SK-N-MC (cell line): ENCODE data around the gene MEPE.

ENCODE experiments used
- DNase-seq: peaks from one replicate; pipeline ENCODE4 v3.0.0-alpha.2; 2011; ENCODE audit warnings: low read depth, low spot score
- H3K27ac ChIP-seq: fragments of 200-600 bp; sonication (generic); 2 replicates; pipeline ENCODE4 v1.5.1; 2016; ENCODE audit warnings: mixed run types
- H3K36me3 ChIP-seq: fragments of 200-600 bp; sonication (generic); 2 replicates; pipeline ENCODE4 v1.6.1; 2017; ENCODE audit warnings: antibody characterized with exemption, low read length, mixed read lengths; ENCODE audit not compliant: insufficient read depth
- H3K4me3 ChIP-seq: fragments of 200-600 bp; sonication (generic); 2 replicates; pipeline ENCODE4 v1.5.1; 2016
- H3K9ac ChIP-seq: fragments of 200-600 bp; sonication (generic); 2 replicates; pipeline ENCODE4 v1.8.0; 2017; ENCODE audit warnings: mixed run types, mixed read lengths; ENCODE audit not compliant: insufficient read length
- H3K9me3 ChIP-seq: fragments of 200-600 bp; sonication (generic); 2 replicates; pipeline ENCODE4 v1.6.1; 2017; ENCODE audit warnings: low read depth, mild to moderate bottlenecking, antibody characterized with exemption, low read length, moderate library complexity, mixed read lengths
- EZH2 ChIP-seq: fragments of 200-600 bp; sonication (generic); IDR thresholded peaks from one replicate; pipeline ENCODE4 v1.6.1; 2017; ENCODE audit warnings: antibody characterized with exemption
- FOXP2 ChIP-seq: optimal IDR thresholded peaks from 2 replicates; pipeline ENCODE3; 2011; ENCODE audit warnings: mild to moderate bottlenecking, moderate library complexity; ENCODE audit not compliant: insufficient read depth; ENCODE audit errors: extremely low read length, control extremely low read depth
- POLR2AphosphoS5 ChIP-seq: IDR thresholded peaks from 2 replicates; pipeline ENCODE4 v1.6.1; 2012; ENCODE audit warnings: mild to moderate bottlenecking, low read depth, low read length, borderline replicate concordance

MEPE gene

DNA sequence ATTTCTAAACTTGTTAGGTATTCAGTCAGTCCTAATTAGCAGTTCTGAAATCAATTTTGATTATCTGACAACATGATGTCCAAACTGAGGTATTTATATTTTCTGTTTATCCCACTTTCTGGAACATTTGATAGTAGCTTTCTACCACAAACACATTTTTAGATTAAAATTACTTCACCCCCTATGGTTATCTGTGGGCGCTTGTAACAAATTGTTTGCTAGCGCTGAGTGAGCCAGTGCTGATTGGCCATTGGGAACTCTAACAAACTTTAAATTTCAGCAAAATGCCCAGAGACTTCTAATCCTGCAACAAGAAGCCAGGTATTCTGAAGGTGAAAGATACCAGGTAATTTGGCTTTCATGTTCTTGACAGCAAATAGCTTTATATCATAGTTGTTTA lies at the start of gene MEPE:
Gene MEPE (plus strand): TSS at position 301 of the 400 bp plus-strand sequence. CDS start 1,746 bp downstream, outside the sequence.
- no peak for DNase-seq
- TF ChIP-seq POLR2AphosphoS5 (no peak), FOXP2 (no peak), EZH2 (no peak)
- H3K4me3 ChIP-seq, result no peak within 1 kb of the TSS
- H3K36me3 ChIP-seq, result no peaks in the 10 kb centered on the region
- no peaks in the 10 kb centered on the region for H3K9me3 ChIP-seq
- no peak within 1 kb of the TSS for H3K9ac ChIP-seq
- no peak within 1 kb of the TSS for H3K27ac ChIP-seq

GRCh38 chr4:87783781-87784180 lies 49.0 kb upstream of the MEPE start:
- H3K9ac ChIP-seq, result no peak overlapping the region
- no peaks in the 10 kb centered on the region for H3K36me3 ChIP-seq
- H3K4me3 ChIP-seq, result no peak overlapping the region
- H3K9me3 ChIP-seq, result no peaks in the 10 kb centered on the region
- DNase-seq, result no peak
- H3K27ac ChIP-seq, result no peak overlapping the region
- TF ChIP-seq EZH2, result no peak

GRCh38 chr4:87785731-87786509 lies 46.8 kb upstream of the MEPE start:
- H3K36me3 ChIP-seq, result no peaks in the 10 kb centered on the region

DNA sequence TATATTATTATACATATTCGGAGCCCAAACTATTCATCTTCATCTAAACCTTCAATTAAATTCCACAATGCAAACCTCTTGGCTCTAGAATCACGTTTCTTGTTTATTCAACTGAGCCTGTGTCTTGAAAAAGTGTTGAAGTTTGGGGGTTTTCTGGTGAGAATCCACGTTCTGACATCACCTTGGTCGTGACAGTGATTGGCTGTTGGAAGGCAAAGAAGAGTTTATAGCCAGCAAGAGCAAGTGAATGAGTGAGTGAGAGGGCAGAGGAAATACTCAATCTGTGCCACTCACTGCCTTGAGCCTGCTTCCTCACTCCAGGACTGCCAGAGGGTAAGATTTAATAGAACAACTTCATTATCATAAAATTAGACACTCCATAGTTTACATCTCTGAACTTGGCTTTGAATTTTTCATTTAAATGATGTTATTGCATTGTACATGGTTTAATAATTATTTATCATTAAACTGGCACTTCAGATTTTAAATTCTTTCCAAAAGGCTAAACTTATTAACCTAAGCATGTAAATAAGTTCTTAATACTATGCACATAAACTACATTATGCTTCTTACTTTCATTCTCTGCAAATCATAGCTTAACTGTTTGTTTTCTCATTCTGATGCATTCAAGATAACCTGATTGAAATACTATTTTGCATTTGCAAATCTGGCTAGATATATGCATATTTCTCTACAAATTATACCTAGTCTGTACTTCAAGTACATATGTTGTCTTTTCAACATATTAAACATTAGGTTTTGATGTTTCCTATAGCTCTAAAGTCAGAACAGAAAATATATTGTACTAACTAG lies 33.3 kb upstream of the MEPE start, which contains the start of gene IBSP:
Gene IBSP (plus strand): TSS at position 254 of the 813 bp plus-strand sequence. CDS start 2,808 bp downstream, outside the sequence.
- no peak within 1 kb of the TSS for H3K9ac ChIP-seq
- H3K9me3 ChIP-seq, result no peaks in the 10 kb centered on the region
- TF ChIP-seq EZH2, result no peak
- no peak for TF ChIP-seq POLR2AphosphoS5
- TF ChIP-seq FOXP2, result no peak
- no peak within 1 kb of the TSS for H3K27ac ChIP-seq
- H3K36me3 ChIP-seq, result no peaks in the 10 kb centered on the region
- no peak for DNase-seq
- no peak within 1 kb of the TSS for H3K4me3 ChIP-seq

More at GRCh38 chr4:87785731-87786509, 46.8 kb upstream of the MEPE start:
- Histone ChIP-seq H3K4me3 (no peak overlapping the region), H3K9ac (no peak overlapping the region), H3K27ac (no peak overlapping the region), H3K9me3 (no peaks in the 10 kb centered on the region)
- DNase-seq, result no peak
- TF ChIP-seq FOXP2 (no peak), POLR2AphosphoS5 (no peak), EZH2 (no peak)

- Histone ChIP-seq H3K9me3 (no peaks in the 10 kb centered on the region), H3K9ac (no peak overlapping the region), H3K27ac (no peak overlapping the region), H3K4me3 (no peak overlapping the region), H3K36me3 (no peaks in the 10 kb centered on the region)
- no peak for DNase-seq
- TF ChIP-seq FOXP2 (no peak), POLR2AphosphoS5 (no peak), EZH2 (no peak)
Observed at GRCh38 chr4:87802858-87803257, 29.9 kb upstream of the MEPE start.

DNA sequence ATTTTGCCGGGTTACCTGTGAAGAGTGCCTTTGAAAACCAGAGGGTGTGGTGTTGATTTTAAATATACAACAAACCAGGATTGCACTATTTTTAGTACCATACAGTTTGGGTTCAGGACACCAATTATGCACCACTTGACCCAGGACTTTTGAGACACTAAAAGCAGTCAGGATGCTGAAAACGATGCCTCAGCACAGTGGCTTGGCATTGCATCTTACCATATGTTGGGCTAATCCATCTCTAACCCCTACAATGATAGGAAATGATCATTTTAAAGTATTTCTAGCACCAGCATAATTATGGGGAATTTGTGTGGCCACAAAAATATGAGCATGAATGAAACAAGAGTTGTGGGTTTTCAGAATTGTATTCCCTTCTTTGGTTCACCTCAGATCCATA lies 29.3 kb upstream of the MEPE start:
- no peak overlapping the region for H3K9ac ChIP-seq
- no peak overlapping the region for H3K27ac ChIP-seq
- H3K4me3 ChIP-seq, result no peak overlapping the region
- H3K9me3 ChIP-seq, result no peaks in the 10 kb centered on the region
- no peaks in the 10 kb centered on the region for H3K36me3 ChIP-seq
- DNase-seq, result no peak
- TF ChIP-seq POLR2AphosphoS5 (no peak), EZH2 (no peak), FOXP2 (no peak)

GRCh38 chr4:87804871-87805270 lies 27.9 kb upstream of the MEPE start:
- TF ChIP-seq FOXP2 (no peak), EZH2 (no peak), POLR2AphosphoS5 (no peak)
- no peak overlapping the region for H3K4me3 ChIP-seq
- H3K9me3 ChIP-seq, result no peaks in the 10 kb centered on the region
- DNase-seq, result no peak
- no peak overlapping the region for H3K27ac ChIP-seq
- H3K36me3 ChIP-seq, result no peaks in the 10 kb centered on the region
- no peak overlapping the region for H3K9ac ChIP-seq

- TF ChIP-seq POLR2AphosphoS5, result no peak
- no peak for TF ChIP-seq EZH2
- TF ChIP-seq FOXP2, result no peak
- no peaks in the 10 kb centered on the region for H3K9me3 ChIP-seq
- no peak overlapping the region for H3K9ac ChIP-seq
- H3K27ac ChIP-seq, result no peak overlapping the region
- no peak for DNase-seq
- H3K36me3 ChIP-seq, result no peaks in the 10 kb centered on the region
- H3K4me3 ChIP-seq, result no peak overlapping the region
Observed at GRCh38 chr4:87805971-87806370, 26.8 kb upstream of the MEPE start.
